Measurements from ENCODE around the gene DNAL4.

Gene DNAL4

DNA sequence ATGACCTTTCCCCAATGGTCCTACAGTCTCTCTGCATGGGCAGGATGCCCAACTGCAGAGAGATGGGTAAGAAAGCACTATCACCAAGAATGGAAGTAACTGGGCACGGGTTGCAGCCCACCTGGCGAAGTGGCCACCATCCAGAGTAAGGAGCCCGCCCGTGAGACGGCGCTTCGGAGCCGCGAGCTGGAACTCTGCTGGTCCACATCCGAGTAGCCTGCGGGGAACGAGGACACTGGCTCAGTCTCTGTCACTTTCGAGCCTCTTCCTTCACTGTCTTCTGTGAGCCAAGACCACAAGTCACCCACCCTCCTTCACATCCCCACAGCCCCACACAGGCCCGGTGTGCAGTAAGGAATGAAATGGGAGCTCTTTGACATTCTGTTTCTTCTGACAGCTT, 43.8 kb downstream of the DNAL4 start:
- Histone ChIP-seq H3K4me2 (ENCODE audit: insufficient read depth, low read length) (no peak overlapping the region), H3K79me2 (ENCODE audit: insufficient read depth, low read length) (peaks cover 33% of the 10 kb centered on the region), H3K4me3 (ENCODE audit: low read depth in 1 of 2, low read length in 2 of 2) (no peak overlapping the region), H3K27me3 (ENCODE audit: insufficient read depth, low read length, poor library complexity) (no peaks in the 10 kb centered on the region), H2AFZ (ENCODE audit: low read depth, low read length) (no peak overlapping the region), H3K9me3 (ENCODE audit: insufficient read depth, low read length, severe bottlenecking) (no peaks in the 10 kb centered on the region), H4K20me1 (ENCODE audit: insufficient read depth, low read length) (peaks cover 45% of the 10 kb centered on the region), H3K27ac (ENCODE audit: low read length) (no peak overlapping the region), H3K36me3 (ENCODE audit: insufficient read depth, low read length) (peaks cover 89% of the 10 kb centered on the region), H3K9ac (ENCODE audit: low read depth, low read length) (no peak overlapping the region), H3K4me1 (ENCODE audit: insufficient read depth, low read length) (peaks cover 28% of the 10 kb centered on the region)
- ATAC-seq (ENCODE audit: insufficient read depth, low read depth) (no peak), DNase-seq (no peak)
- TF ChIP-seq EZH2 (IDR thresholded peaks at IDR 0.05; ENCODE audit: borderline replicate concordance, low read depth, low read length, severe bottlenecking) (no peak), CTCF (IDR thresholded peaks at IDR 0.05; ENCODE audit: borderline replicate concordance, extremely low read depth, low read length, poor library complexity, severe bottlenecking) (no peak)

- no peak overlapping the region for H3K4me2 ChIP-seq (ENCODE audit: insufficient read depth, low read length)
- DNase-seq (no peak), ATAC-seq (ENCODE audit: insufficient read depth, low read depth) (no peak)
- no peak overlapping the region for H3K9ac ChIP-seq (ENCODE audit: low read depth, low read length)
- H3K4me3 ChIP-seq (ENCODE audit: low read depth in 1 of 2, low read length in 2 of 2) = no peak overlapping the region
- H2AFZ ChIP-seq (ENCODE audit: low read depth, low read length) = no peak overlapping the region
- peaks cover 18% of the 10 kb centered on the region for H3K79me2 ChIP-seq (ENCODE audit: insufficient read depth, low read length)
- peaks cover 94% of the 10 kb centered on the region for H3K36me3 ChIP-seq (ENCODE audit: insufficient read depth, low read length)
- no peaks in the 10 kb centered on the region for H3K9me3 ChIP-seq (ENCODE audit: insufficient read depth, low read length, severe bottlenecking)
- no peaks in the 10 kb centered on the region for H3K27me3 ChIP-seq (ENCODE audit: insufficient read depth, low read length, poor library complexity)
- no peak overlapping the region for H3K27ac ChIP-seq (ENCODE audit: low read length)
- peaks cover 14% of the 10 kb centered on the region for H3K4me1 ChIP-seq (ENCODE audit: insufficient read depth, low read length)
- H4K20me1 ChIP-seq (ENCODE audit: insufficient read depth, low read length) = peaks cover 32% of the 10 kb centered on the region
- TF ChIP-seq EZH2 (IDR thresholded peaks at IDR 0.05; ENCODE audit: borderline replicate concordance, low read depth, low read length, severe bottlenecking) = no peak
- TF ChIP-seq CTCF (IDR thresholded peaks at IDR 0.05; ENCODE audit: borderline replicate concordance, extremely low read depth, low read length, poor library complexity, severe bottlenecking) = no peak
Observed at GRCh38 chr22:38748487-38749136, 45.3 kb downstream of the DNAL4 start.

DNA sequence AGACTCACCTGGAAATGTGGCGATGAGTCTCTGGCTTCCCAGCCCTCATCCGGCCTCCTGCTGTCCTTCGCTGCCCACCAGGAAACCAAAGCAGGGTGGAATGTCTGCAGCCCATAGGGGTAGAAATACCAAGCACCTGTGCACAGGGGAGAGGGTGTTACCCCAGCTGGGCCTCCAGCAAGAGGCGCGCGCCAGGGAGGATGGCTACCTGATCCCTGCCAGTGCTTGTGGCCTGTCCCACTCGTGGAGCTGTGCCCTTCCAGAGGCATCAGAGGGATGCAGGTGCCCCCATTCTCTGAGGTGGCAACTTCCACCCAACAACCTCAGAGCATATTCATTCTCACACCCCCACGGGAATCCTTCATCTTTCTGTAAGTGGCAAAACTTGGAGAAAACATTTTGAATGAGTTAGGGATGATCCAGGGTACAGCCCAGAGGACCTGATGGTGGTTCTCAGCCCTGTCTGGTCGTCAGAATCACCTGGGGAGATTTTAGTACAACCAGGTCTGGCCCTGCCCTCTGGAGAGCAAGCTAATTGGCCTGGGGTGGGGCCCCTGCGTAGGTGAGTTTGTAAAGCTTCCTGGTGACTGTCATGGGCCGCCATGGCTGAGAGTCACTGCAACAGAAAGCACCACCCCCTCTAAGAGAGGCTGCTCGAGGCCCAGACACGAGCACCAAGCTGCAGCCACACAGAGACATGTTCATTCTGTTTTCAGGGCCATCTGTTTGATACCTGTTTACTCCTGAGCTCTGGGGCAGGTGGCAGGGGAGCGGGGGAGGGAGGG, 48.1 kb downstream of the DNAL4 start:
- peaks cover 10% of the 10 kb centered on the region for H4K20me1 ChIP-seq (ENCODE audit: insufficient read depth, low read length)

More for the DNA sequence above, 48.1 kb downstream of the DNAL4 start:
- H3K9ac ChIP-seq (ENCODE audit: low read depth, low read length) = no peak overlapping the region
- DNase-seq = no peak
- no peaks in the 10 kb centered on the region for H3K79me2 ChIP-seq (ENCODE audit: insufficient read depth, low read length)
- TF ChIP-seq EZH2 (IDR thresholded peaks at IDR 0.05; ENCODE audit: borderline replicate concordance, low read depth, low read length, severe bottlenecking) (no peak), CTCF (IDR thresholded peaks at IDR 0.05; ENCODE audit: borderline replicate concordance, extremely low read depth, low read length, poor library complexity, severe bottlenecking) (no peak)
- no peak overlapping the region for H3K27ac ChIP-seq (ENCODE audit: low read length)
- ATAC-seq (ENCODE audit: insufficient read depth, low read depth) = no peak
- no peaks in the 10 kb centered on the region for H3K9me3 ChIP-seq (ENCODE audit: insufficient read depth, low read length, severe bottlenecking)
- no peaks in the 10 kb centered on the region for H3K27me3 ChIP-seq (ENCODE audit: insufficient read depth, low read length, poor library complexity)
- H3K4me2 ChIP-seq (ENCODE audit: insufficient read depth, low read length) = no peak overlapping the region
- no peak overlapping the region for H3K4me3 ChIP-seq (ENCODE audit: low read depth in 1 of 2, low read length in 2 of 2)
- no peak overlapping the region for H2AFZ ChIP-seq (ENCODE audit: low read depth, low read length)
- H3K4me1 ChIP-seq (ENCODE audit: insufficient read depth, low read length) = no peaks in the 10 kb centered on the region
- peaks cover 94% of the 10 kb centered on the region for H3K36me3 ChIP-seq (ENCODE audit: insufficient read depth, low read length)
